Measurements from ENCODE around the gene TK1. TPM values are rescaled to one million over a fixed set of nuclear protein-coding genes. Genes with fewer than 3 reads are reported as not detected.
"Not testable (repeated sequence)": the region's sequence is repeated elsewhere in the genome, so short reads cannot be mapped to it uniquely, and the experiment has no call there.

The TK1 gene
- polyA plus RNA-seq, 4 donors: 25.6 to 34.2 (median 27.7) TPM

DNA sequence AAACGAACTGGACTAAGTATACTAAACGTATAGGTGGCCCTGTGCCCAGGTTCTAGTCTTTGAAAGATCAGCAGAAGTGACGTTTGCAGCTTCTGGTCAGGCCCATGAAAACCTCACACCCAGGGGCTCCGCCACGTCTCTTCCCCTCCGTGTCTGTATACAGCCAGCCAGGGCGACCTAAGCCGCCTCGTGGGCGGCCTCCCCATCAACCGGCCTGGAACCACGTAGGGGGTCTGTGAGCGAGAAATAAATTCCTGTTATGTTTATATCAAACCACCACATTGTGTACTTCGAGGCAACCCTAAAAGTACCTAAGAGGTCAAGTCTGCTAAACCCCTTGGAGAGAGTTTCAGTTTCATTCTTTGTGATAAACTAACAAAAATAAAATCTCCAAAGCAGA, 6.8 kb downstream of the TK1 start:
- no peak for DNase-seq (ENCODE audit: low read depth in 4 of 4, low spot score in 3 of 4)

DNA sequence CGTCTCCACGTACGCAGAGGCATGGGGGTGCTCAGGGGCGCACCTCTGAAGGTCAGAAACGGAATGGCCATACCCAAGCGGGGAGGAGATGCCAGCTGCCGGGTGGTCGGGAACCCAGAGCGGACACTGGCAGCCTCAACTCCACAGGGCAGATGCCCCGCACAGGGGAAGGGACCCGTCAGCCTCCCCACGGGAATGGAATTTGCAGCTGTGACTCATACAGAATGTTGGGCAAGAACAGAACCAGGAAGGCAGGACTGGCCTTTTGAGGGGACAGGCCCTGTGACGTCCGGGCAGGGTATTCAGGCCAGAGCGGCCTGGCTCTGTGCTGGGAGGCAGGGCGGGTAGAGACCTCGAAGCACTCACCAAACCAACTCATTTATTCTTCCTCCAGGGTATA, 7.5 kb downstream of the TK1 start:
- no peak for DNase-seq (ENCODE audit: low read depth in 4 of 4, low spot score in 3 of 4)

DNA sequence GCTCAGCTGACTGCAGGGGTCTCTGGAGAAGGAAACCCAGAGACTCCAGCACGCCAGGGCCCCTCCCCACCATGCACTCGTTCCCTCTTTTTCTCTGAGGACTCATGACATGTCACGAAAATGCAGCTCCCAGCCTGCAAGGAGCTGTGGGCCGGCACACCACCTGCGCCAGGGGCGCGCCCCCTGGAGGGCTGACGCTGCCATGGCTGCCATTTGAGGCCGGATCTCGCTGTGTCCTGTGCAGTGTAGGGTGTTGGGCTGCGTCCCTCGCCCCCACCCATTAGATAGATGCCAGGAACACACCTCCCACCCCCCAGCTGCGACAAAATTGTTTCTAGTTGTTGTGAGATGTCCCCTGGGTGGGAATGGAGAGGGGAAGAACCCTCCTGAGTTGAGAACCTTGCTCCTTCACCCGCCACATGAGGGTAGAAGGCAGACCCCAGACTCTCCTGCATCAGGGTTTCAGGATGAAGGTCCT, 10.3 kb downstream of the TK1 start:
- DNase-seq (ENCODE audit: low read depth in 4 of 4, low spot score in 3 of 4): no peak

DNA sequence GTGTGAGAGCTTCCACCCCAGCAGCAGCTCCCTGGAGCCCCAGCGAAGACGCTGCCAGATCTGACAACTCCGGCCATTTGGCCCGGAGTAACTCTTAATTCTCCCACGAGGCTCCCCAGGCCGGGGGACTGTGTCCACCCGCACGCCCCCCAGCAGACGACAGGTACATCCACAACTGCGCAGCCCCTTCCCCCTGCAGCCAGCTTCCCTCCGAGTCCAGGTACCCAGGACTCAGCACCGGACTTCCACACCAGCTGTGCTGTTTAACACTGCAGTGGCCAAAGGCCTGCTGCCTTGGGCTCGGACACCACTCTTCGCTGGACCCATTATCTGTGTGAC, 11.2 kb downstream of the TK1 start:
- DNase-seq (ENCODE audit: low read depth in 4 of 4, low spot score in 3 of 4): no peak

DNA sequence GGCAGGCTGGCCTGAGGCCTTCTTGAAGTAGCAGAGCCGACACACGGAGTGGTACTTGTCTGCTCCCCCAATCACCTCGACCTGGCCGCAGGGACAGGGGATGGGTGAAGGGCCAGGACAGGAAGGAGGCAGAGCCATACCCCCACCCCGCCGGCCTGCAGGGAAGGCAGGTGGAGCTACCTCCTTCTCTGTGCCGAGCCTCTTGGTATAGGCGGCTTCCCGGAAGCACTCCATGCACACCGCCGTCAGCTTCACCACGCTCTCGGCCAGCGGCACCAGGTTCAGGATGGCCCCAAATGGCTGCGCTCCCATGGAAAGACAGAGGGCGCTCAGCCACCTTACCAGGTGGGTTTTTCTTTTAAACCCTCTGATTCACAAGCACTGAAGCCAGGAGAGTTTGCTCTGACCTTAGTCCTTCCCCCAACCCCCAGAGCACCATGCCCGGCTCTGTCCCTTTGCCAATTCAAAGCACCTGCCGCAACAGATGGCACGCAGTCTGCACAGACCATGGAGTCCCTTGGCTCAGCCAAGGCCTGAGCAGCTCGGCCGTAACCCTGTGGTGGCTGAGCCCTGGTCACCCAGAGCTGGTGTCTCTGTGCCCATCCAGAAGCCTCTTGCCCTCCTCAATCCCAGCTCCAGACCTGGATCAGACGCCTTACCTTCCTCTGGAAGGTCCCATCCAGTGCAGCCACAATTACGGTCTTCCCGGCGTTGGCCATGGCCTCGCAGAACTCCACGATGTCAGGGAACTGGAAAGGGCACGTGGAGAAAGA, 11.8 kb downstream of the TK1 start:
- no peak for DNase-seq (ENCODE audit: low read depth in 4 of 4, low spot score in 3 of 4)

DNA sequence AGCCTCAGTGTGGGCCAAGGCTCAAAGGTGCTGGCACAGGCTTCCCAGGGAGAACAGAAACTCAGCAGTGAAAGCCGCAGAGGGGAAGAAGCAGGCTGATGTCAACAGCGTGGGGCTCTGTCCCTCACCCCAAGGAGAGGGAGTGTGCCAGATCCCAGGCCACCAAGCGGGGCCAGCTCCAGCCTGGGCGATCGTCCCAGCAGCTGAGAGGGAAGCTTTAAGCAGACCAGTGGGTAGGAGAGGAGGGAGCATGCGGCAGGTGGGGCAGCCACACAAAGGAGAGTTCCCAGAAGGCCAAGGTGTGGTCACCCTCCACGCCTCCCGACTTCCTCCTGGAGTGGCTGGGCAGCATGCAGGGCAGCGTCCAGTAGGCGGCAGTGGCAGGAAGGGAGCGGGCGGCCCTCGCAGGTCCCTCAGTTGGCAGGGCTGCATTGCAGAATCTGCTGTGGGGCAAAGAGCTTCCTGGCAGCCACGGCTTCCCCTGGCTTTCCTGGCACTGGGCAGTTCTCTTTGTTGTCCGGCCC, 12.4 kb downstream of the TK1 start:
- no peak for DNase-seq (ENCODE audit: low read depth in 4 of 4, low spot score in 3 of 4)

DNA sequence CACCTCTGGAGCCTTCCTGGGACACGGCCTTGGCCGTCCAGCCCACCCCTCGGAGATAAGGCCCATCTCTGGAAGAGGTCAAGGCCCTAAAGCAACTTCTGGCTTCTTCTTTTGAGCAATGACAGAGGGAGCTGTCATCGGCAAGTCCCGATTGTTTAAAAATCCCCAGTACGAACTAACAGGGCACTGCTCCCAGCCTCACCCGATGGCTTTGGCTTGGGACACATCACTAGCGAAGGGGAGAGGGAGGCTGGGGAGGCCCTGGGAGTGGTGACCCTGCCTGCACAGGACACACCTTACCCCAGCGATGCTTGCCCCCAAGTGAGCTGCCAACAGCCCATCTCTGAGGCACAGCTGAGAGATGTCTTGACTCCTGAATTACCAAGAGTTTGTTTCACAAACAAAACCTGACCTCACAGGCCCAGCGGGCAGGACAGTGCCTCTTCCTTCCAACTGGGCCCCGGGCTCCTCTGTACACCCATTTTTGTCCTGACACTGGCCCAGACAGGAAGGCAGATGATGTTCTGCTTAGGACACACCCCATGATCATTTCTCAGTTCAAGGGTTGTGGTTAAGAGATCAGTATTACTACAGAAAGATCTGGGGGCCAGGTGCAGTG, 13.6 kb downstream of the TK1 start:
- no peak for DNase-seq (ENCODE audit: low read depth in 4 of 4, low spot score in 3 of 4)

DNA sequence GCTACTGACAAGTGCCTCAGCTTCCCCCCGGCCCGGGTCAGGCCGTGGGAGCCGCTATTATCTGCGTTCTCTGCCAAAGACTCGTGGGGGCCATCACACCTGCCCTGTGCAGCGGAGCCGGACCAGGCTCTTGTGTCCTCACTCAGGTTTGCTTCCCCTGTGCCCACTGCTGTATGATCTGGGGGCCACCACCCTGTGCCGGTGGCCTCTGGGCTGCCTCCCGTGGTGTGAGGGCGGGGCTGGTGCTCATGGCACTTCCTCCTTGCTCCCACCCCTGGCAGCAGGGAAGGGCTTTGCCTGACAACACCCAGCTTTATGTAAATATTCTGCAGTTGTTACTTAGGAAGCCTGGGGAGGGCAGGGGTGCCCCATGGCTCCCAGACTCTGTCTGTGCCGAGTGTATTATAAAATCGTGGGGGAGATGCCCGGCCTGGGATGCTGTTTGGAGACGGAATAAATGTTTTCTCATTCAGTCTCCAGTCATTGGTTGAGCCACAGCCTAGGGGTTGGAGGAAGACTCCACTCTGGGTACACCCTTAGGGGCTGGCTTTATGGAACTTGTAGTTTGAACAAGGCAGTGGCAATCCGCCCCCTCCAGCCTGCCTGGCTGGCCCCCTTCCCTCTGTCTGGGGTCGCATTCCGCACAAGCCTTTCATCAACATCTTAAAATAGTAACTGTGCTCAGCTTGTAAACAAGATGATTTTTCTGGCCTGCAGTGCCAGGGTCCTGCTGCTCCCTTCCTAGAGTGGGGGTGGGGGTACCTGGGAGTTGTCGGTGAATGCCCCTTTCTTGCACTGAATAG, 14.4 kb downstream of the TK1 start:
- DNase-seq (ENCODE audit: low read depth in 4 of 4, low spot score in 3 of 4): no peak

DNA sequence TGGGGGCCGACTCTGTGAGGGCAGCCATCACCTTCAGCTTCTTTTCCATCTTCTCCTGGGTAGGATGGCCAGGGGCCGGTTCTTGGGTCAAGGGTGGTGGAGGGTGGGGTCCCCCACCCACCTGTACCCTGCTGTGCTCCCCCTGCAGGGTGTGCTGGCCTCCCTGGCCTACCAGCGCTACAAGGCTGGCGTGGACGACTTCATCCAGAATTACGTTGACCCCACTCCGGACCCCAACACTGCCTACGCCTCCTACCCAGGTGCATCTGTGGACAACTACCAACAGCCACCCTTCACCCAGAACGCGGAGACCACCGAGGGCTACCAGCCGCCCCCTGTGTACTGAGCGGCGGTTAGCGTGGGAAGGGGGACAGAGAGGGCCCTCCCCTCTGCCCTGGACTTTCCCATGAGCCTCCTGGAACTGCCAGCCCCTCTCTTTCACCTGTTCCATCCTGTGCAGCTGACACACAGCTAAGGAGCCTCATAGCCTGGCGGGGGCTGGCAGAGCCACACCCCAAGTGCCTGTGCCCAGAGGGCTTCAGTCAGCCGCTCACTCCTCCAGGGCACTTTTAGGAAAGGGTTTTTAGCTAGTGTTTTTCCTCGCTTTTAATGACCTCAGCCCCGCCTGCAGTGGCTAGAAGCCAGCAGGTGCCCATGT, 15.1 kb downstream of the TK1 start:
- DNase-seq (ENCODE audit: low read depth in 4 of 4, low spot score in 3 of 4): not testable (repeated sequence)

DNA sequence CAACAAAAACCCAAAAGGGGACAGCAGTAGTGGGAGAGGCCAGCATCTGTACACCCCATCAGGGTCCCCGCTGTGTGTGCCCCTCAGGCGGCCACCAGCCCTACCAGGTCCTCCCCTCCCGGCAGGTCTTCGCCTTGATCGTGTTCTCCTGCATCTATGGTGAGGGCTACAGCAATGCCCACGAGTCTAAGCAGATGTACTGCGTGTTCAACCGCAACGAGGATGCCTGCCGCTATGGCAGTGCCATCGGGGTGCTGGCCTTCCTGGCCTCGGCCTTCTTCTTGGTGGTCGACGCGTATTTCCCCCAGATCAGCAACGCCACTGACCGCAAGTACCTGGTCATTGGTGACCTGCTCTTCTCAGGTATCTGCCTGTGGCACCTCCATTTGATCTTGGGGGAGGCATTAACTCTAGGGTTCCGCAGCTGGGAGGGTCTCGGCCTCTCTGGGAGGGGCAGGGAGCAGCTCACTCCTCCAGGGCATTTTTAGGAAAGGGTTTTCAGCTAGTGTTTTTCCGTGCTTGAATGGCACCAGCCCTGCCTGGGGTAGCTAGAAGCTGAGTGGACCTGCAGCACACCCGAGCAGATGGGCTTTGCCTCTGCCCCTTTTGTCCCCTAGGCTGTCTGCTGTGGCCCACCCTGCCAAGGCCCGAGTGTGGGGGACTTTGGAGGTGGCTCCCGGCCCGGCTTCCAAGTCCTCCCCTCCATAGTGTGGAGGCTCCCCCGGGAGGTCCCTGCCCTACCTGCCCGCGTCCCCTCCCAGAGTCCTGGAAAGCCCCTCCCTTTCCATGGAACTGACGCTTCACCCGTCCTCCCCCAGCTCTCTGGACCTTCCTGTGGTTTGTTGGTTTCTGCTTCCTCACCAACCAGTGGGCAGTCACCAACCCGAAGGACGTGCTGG, 15.9 kb downstream of the TK1 start:
- no peak for DNase-seq (ENCODE audit: low read depth in 4 of 4, low spot score in 3 of 4)

DNA sequence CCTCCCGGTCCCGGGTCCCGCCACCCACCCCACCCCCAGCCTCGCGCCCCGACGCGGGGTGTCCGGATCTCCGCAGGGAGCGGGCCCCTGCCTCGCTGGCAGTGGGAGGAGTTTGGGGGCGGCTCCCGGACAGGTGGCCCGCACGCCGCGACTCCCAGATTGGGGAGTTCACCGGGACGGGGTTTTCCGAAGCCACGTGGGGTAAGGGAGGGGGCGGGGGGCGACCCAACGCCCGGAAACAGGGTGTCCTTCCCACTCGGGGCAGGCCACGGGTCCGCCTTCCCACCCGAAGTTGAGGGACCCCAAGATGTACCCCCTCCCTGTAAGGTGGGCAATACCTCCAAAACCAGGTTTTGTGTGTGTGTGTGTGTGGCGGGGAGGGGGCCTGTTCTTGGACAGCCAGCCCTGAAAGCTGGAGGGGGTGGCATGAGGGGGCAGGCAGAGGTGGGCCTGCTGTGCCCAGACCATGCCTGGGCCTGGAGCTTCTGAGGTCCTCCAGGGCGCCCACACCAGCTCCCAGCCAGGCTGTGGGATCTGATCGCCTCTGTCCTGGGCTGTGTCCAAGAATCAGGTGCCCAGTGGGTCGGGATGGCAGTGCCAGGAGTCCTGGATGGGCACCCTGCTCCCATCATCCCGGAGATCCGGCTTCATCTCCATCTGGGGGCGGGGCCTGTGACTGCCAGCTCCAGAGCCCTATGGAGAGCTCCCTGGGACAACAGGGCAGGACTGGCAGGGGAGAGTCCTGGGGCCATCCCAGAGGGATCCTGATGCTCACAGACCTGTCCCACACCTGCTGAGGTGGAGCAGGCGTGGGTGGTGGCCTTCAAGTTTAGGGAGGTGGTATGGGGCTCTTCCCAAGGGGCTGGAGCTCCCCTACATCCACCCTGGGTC, 17.7 kb downstream of the TK1 start:
- no peak for DNase-seq (ENCODE audit: low read depth in 4 of 4, low spot score in 3 of 4)

DNA sequence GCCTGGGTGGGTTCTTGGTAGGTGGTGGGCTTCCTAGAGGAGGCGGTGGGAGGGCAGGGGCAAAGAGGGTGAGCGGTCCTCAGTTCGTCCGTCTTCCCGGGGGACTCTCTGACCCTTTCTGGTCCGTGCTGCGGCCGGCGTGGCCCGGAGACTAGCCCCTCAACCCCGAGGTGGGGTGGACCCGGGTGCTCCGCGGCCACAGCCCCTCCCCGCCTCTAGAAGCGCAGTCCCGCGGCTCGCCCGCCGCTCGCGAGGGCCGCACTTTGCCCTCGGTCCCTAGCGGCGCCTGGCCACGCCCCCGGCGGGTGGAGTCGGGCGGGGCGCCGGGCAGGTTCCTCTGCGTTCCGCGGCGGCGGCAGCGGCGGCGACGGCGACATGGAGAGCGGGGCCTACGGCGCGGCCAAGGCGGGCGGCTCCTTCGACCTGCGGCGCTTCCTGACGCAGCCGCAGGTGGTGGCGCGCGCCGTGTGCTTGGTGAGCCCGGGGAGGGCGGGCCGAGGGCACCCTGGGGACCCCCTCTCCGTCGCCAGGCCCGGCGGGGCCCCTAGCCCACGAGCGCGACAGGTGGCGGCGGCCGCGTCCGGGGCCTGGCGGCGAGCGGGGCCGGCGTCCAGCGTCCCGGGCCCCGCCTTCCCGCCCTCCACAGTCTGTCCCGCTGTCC, 18.5 kb downstream of the TK1 start, which contains the start of gene SYNGR2:
Gene SYNGR2, plus strand, starts transcription at position 340 of the 661 bp plus-strand sequence. Its CDS starts 36 bp downstream, at position 376.
- DNase-seq (ENCODE audit: low read depth in 4 of 4, low spot score in 3 of 4): no peak

DNA sequence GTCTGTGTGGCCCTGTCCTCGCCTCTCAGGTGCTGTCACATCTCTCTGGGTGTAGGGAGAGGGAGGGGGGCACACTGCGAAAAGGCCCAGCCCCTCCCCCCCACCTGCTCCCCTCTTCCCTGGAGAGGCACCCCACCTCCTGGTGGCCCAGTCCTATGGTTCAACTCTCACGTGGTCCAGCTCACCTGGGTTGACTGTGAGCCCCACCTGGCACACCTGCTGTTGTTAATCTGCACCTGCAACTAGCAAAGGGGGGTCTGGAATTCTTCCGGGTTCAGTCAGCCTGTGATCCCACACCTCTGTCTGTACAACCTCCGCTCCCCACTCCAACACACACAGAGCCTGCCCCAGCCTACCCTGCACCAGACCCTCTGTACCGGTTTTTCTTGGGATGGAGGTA, 20.4 kb downstream of the TK1 start:
- no peak for DNase-seq (ENCODE audit: low read depth in 4 of 4, low spot score in 3 of 4)

DNA sequence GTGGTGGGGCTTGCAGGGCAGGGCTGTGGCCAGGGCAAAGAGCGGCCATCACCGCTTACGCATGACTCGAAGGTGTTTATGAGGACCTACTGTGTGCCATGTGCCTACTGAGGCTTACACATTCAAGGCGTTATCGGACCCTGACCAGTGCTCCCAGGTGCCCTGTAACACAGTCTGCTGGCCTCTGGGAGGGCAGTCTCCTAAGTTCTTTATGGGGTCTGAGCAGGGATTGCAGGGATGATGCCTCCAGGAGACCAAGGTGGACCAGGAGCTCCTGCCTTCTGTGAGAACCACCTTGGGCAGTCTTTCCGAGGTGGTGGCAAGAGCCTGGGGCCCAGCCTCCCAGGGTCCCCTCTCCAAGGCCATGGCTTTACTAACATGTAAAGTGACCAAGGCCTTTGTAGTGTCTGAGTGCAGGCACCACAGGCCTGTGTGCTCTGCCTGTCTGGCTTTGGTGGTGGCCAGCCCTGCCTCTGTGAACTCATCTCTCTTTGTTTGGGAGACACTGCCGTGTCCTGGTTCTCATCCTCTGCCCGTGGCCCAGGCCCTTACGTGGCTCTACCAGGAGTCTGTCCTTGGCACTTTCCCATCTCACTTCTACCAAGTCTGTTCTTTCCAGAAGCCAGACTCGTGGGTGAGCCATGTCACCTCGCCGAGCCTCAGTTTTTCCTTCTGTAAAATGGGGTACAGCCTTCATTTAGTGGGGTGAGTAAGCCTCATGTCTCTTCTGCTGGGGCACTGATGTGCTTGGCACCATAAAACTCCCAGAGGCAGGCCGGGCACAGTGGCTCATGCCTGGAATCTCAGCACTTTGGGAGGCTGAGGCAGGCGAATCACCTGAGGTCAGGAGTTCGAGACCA, 21.9 kb downstream of the TK1 start:
- DNase-seq (ENCODE audit: low read depth in 4 of 4, low spot score in 3 of 4): no peak

DNA sequence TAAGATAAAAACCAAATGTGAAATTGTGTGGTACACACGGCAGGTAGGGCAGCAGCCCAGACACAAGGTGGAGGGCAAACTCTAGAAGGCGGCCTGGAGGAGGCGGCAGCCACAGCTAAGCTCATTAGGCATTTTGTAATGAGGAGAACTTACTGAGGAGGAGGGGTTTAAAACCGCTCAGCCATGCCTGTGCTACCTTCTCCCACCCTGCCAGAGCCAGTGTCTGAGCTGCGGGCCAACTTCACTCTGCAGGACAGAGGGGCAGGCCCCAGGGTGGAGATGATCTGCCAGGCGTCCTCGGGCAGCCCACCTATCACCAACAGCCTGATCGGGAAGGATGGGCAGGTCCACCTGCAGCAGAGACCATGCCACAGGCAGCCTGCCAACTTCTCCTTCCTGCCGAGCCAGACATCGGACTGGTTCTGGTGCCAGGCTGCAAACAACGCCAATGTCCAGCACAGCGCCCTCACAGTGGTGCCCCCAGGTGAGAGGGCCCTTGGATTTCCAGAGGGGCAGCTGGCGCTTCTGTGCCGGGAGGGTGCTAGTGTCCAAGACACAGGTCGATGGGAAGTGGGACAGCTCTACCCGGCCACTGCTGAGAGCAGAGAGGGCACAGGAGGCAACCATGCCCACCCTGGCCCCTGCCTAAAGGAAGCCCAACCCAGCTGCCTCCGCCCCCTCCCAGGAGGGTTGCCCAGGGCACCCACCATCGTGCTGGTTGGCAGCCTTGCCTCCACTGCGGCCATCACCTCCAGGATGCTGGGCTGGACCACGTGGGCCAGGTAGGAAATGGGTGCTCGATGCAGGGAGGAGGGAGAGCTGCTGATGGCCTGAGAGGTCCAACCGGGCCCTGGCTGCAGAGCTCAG, 22.7 kb downstream of the TK1 start:
- DNase-seq (ENCODE audit: low read depth in 4 of 4, low spot score in 3 of 4): no peak

DNA sequence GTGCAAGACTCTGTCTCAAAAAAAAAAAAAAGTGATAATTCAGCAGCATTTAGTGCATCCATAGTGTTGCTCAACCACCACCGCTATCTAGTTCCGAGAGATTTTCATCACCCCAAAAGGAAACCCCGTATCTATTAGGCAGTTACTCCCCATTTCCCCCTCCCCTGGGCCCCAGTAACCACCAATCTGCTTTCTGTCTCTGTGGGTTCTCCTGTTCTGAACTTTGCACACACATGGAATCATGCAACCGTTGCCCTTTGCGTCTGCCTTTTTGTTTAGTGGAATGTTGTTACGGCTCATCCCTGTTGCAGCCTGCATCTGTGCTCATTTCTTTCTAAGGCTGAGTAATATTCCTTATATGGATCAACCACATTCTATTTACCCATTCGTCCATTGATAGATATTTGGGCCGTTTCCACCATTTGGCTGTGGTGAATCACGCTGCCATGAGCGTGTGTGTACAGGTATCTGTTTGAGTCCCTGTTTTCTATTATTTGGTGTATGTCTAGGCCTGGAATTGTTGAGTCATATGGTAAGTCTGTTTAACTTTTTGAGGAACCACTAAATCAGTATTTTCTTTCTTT, 27.2 kb downstream of the TK1 start:
- no peak for DNase-seq (ENCODE audit: low read depth in 4 of 4, low spot score in 3 of 4)
